ENCODE results near the gene MARCHF10. TPM values are rescaled to one million over a fixed set of nuclear protein-coding genes. Genes with fewer than 3 reads are reported as not detected.

Gene MARCHF10
- total and polyA plus RNA-seq, 9 of the 15 experiments (the other 6 are each of a cell fraction or from before 2014, with no cell fraction given) = not detected

- peak overlapping the region; percentile 91 for H2AFZ ChIP-seq (ENCODE audit: low read depth, low read length)
- peaks cover 5% of the 10 kb centered on the region; the same call in 1 of the 2 replicates for H3K9me3 ChIP-seq (replicated peaks; ENCODE audit: control insufficient read depth, insufficient read depth, low read depth, low read length)
- peaks cover 4 to 21% of the 10 kb centered on the region in 2 experiments; a peak in 4 of 5 replicates for H3K4me1 ChIP-seq (replicated peaks in 1 of 2; ENCODE audit: control insufficient read depth in 2 of 2, insufficient read depth in 2 of 2, low read length in 2 of 2)
- no peaks in the 10 kb centered on the region for H3K79me2 ChIP-seq (ENCODE audit: control insufficient read depth, insufficient read depth, low read length)
- peak overlapping the region; percentile 36; the same call in 1 of the 3 replicates for H3K27ac ChIP-seq (ENCODE audit: extremely low read depth, low read depth, low read length)
- no peaks in the 10 kb centered on the region for H3K9me1 ChIP-seq (ENCODE audit: control insufficient read depth, insufficient read depth, low read length)
- H3K4me3 ChIP-seq = peak overlapping the region; percentile 58
- ChIA-PET POLR2A (no interaction called here), CTCF (ENCODE audit: low intra/inter-chr PET ratio) (interaction anchor here (0.9 to 1.4 kb wide), 4 partner anchors 32 to 703 kb away, joined by 4 to 14 read pairs (median 10); no protein-coding TSS in a partner anchor)
- ATAC-seq = peak; percentile 96
- intact Hi-C loops (cut with micrococcal nuclease) = loop anchor here (1.0 to 5.0 kb wide), 2 partner anchors 264 to 703 kb away; no protein-coding TSS in a partner anchor
- DNase-seq (ENCODE audit: extremely low read depth in 1 of 4, low spot score in 3 of 4) = peak; percentile 72 to 84 (median 78)
- peak overlapping the region; percentile 53 to 82; a peak in 3 of 4 replicates for H3K9ac ChIP-seq (ENCODE audit: insufficient read depth in 1 of 2, low read depth in 2 of 2, low read length in 2 of 2)
- BruUV-seq (replicated peaks) = no TSS peak
- FAIRE-seq = no peak
- H3K36me3 ChIP-seq (ENCODE audit: control insufficient read depth, insufficient read depth, low read length) = no peaks in the 10 kb centered on the region
- no peaks in the 10 kb centered on the region for H4K20me1 ChIP-seq (replicated peaks; ENCODE audit: control insufficient read depth, insufficient read depth, low read length)
- peaks cover 8 to 29% of the 10 kb centered on the region in 2 experiments; a peak in 3 of 5 replicates for H3K27me3 ChIP-seq (ENCODE audit: control insufficient read depth in 2 of 2, insufficient read depth in 2 of 2, low read length in 2 of 2)
- 0% methylated on average over 13 of the region's 80 CpGs for WGBS (ENCODE audit: insufficient coverage, low coverage, missing lambda C conversion rate)
- in situ Hi-C loops (cut with MboI) = loop anchor here (25.0 kb wide), 1 partner anchor 258 kb away; the partner anchor contains the start of gene TANC2
- peak overlapping the region; percentile 75 for H3K4me2 ChIP-seq (ENCODE audit: insufficient read depth, low read length)
- TF ChIP-seq L3MBTL2 (IDR thresholded peaks at IDR 0.05) (peak; percentile 43; the same call in 1 of the 2 replicates), EHMT2 (IDR thresholded peaks at IDR 0.05) (no peak), STAG1 (CRISPR knock-in tag; IDR thresholded peaks at IDR 0.05; ENCODE audit: borderline replicate concordance) (peak; percentile 84; the same call in 1 of the 2 replicates), MAZ (CRISPR knock-in tag; conservative IDR thresholded peaks at IDR 0.05 in 1 of 2, IDR thresholded peaks at IDR 0.05 in 1 of 2) (peak; percentile 74 to 77; a peak in 3 of 4 replicates), FOXJ3 (CRISPR knock-in tag; IDR thresholded peaks at IDR 0.05) (no peak), CXXC5 (CRISPR knock-in tag; IDR thresholded peaks at IDR 0.05) (peak; percentile 84), RBBP5 (IDR thresholded peaks at IDR 0.05; ENCODE audit: borderline replicate concordance, insufficient read depth, low read length, poor library complexity, severe bottlenecking) (peak; percentile 64), NR4A1 (CRISPR knock-in tag; IDR thresholded peaks at IDR 0.05) (no peak), NR4A1 (tag; IDR thresholded peaks at IDR 0.05) (no peak), POLR2G (IDR thresholded peaks at IDR 0.05; ENCODE audit: low read depth, low read length) (peak; percentile 64), ZBTB11 (CRISPR knock-in tag; IDR thresholded peaks at IDR 0.05) (peak in 1 of 3 experiments; percentile 65; a peak in 2 of 6 replicates), ZNF717 (CRISPR knock-in tag; IDR thresholded peaks at IDR 0.05) (no peak), SMC3 (conservative IDR thresholded peaks at IDR 0.05; ENCODE audit: insufficient read depth, low read depth, low read length) (peak; percentile 50; the same call in 1 of the 2 replicates), ZKSCAN1 (IDR thresholded peaks at IDR 0.05; ENCODE audit: low read depth, low read length) (0 out of 2 replicates have a peak, but pooled peaks have one; percentile 38), YY1 (IDR thresholded peaks at IDR 0.05; ENCODE audit: borderline replicate concordance in 1 of 3, control insufficient read depth in 1 of 3, extremely low read depth in 1 of 3, insufficient read depth in 3 of 3, insufficient read length in 1 of 3, insufficient replicate concordance in 2 of 3, low read depth in 1 of 3, low read length in 2 of 3) (no peak)
Measured at GRCh38 chr17:62703776-62704380, 104.2 kb downstream of the MARCHF10 start.

All from K562 (cell line).